Calu3 (cell line): ENCODE measurements around the gene GAMT. TPM values are rescaled to one million over a fixed set of nuclear protein-coding genes. Genes with fewer than 3 reads are reported as not detected.

Source experiments
- BruUV-seq: library from RNA; stranded (reverse); fragments of 400-500 nt; replicated peaks from 2 replicates; lab custom pipeline; 2021; lab: Mats Ljungman, UMichigan
- CTCF ChIA-PET: fragments of 300-600 bp; sonication (Branson Sonifier 250); formaldehyde crosslinking; loops from one replicate; lab custom pipeline; 2022; ENCODE audit warnings: antibody characterized with exemption; lab: Charles Lee
- DNase-seq: peaks from one replicate; pipeline ENCODE4 v3.0.0; 2022
- H3K27ac Mint-ChIP-seq: one replicate; pipeline ENCODE4 v1.8.0; 2022; ENCODE audit warnings: mixed read lengths; ENCODE audit not compliant: unreplicated experiment
- H3K27me3 Mint-ChIP-seq: one replicate; pipeline ENCODE4 v1.8.0; 2022; ENCODE audit warnings: mixed read lengths; ENCODE audit not compliant: unreplicated experiment
- H3K36me3 Mint-ChIP-seq: one replicate; pipeline ENCODE4 v1.8.0; 2022; ENCODE audit warnings: mild to moderate bottlenecking, moderate library complexity, mixed read lengths; ENCODE audit not compliant: insufficient read depth, unreplicated experiment
- H3K4me1 Mint-ChIP-seq: one replicate; pipeline ENCODE4 v1.8.0; 2022; ENCODE audit warnings: mild to moderate bottlenecking, low read depth, mixed read lengths; ENCODE audit not compliant: unreplicated experiment
- H3K4me3 Mint-ChIP-seq: one replicate; pipeline ENCODE4 v1.8.0; 2022; ENCODE audit warnings: mild to moderate bottlenecking, low read depth, moderate library complexity, mixed read lengths; ENCODE audit not compliant: unreplicated experiment
- H3K9me3 Mint-ChIP-seq: one replicate; pipeline ENCODE4 v1.8.0; 2022; ENCODE audit warnings: low read depth, mixed read lengths; ENCODE audit not compliant: unreplicated experiment
- CTCF ChIP-seq: fragments of 200-600 bp; IDR thresholded peaks from one replicate; pipeline ENCODE4 v1.8.0; 2022; ENCODE audit warnings: antibody characterized with exemption; ENCODE audit not compliant: unreplicated experiment
- intact Hi-C: fragments of 100-400 bp; cut with micrococcal nuclease; formaldehyde crosslinking; loops from one replicate; pipeline ENCODE4 v1.10.0; 2022; ENCODE audit not compliant: unreplicated experiment
- total RNA-seq: library from RNA; stranded (reverse); gene quantifications from 2 replicates; pipeline ENCODE4 v1.2.3, GENCODE V29; 2022

Gene GAMT
- total RNA-seq, 1 experiment from 2014 or later, result 14.3 TPM

DNA sequence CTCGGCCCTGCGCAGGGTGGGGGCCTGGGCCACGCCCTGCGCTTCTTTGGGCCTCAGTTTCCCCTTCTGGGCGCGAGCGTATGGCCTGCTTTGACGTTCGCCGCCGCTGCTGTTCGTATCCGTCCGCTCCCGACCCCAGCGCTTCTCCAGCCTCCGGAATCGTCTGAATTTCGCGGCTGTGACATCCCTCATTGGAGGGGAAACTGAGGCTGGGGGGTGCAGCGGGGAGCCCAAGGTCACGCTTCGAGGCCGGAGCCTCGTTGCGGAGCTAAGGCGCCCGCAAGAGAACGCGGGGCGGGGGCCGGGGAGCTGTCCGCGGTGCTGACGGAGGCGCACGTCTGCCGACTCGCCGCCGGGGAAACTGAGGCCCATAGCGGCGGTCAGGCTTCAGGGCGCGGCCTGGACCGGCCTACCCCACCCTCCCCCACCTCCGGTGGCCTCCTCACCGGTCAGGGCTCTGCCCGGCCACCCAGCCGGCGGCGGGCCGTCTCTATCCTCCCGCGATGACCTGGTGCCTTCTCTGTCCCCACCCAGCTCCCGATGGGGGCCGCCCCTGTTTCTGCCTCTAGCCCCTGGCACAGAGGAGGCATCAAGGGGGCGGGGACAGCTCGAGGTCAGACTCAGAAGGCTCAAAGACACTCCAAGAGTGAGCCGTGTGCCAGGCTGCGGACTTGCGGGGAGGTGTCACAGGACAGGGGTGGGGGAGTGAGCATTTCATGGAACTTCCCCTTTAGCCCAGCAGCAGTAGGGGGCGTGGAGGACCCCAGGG, 45.6 kb upstream of the GAMT start:
- no peak for TF ChIP-seq CTCF
- no peak for DNase-seq
- H3K27ac Mint-ChIP-seq, result no peak overlapping the region
- peak overlapping the region; percentile 14 for H3K4me3 Mint-ChIP-seq
- peaks cover 52% of the 10 kb centered on the region for H3K27me3 Mint-ChIP-seq
- H3K9me3 Mint-ChIP-seq, result no peaks in the 10 kb centered on the region
- H3K4me1 Mint-ChIP-seq, result no peaks in the 10 kb centered on the region
- intact Hi-C loops, result no loop called here
- CTCF ChIA-PET, result interaction anchor here (0.7 kb wide), 1 partner anchor 37 kb away, joined by 3 read pairs; no protein-coding TSS in a partner anchor
- peaks cover 40% of the 10 kb centered on the region for H3K36me3 Mint-ChIP-seq
- BruUV-seq, result no TSS peak

GRCh38 chr19:1445932-1446712, 44.8 kb upstream of the GAMT start:
- peak; percentile 50 for DNase-seq
- no peak for TF ChIP-seq CTCF
- no TSS peak for BruUV-seq
- H3K9me3 Mint-ChIP-seq, result no peaks in the 10 kb centered on the region
- H3K27me3 Mint-ChIP-seq, result peaks cover 44% of the 10 kb centered on the region
- CTCF ChIA-PET, result interaction anchor here (0.7 kb wide), 1 partner anchor 36 kb away, joined by 3 read pairs; no protein-coding TSS in a partner anchor
- no peak overlapping the region for H3K27ac Mint-ChIP-seq
- intact Hi-C loops, result no loop called here
- H3K4me3 Mint-ChIP-seq, result peak overlapping the region; percentile 69
- peaks cover 45% of the 10 kb centered on the region for H3K36me3 Mint-ChIP-seq
- no peaks in the 10 kb centered on the region for H3K4me1 Mint-ChIP-seq

GRCh38 chr19:1445185-1445931, 44.0 kb upstream of the GAMT start:
- Mint-ChIP-seq H3K27ac (no peak overlapping the region), H3K36me3 (peaks cover 53% of the 10 kb centered on the region), H3K4me1 (no peaks in the 10 kb centered on the region), H3K4me3 (peak overlapping the region; percentile 69), H3K27me3 (peaks cover 37% of the 10 kb centered on the region), H3K9me3 (no peaks in the 10 kb centered on the region)
- BruUV-seq, result no TSS peak
- CTCF ChIA-PET, result interaction anchor here (1.0 kb wide), 1 partner anchor 9 kb away, joined by 3 read pairs; no protein-coding TSS in a partner anchor
- peak; percentile 65 for TF ChIP-seq CTCF
- peak; percentile 72 for DNase-seq
- intact Hi-C loops, result no loop called here

DNA sequence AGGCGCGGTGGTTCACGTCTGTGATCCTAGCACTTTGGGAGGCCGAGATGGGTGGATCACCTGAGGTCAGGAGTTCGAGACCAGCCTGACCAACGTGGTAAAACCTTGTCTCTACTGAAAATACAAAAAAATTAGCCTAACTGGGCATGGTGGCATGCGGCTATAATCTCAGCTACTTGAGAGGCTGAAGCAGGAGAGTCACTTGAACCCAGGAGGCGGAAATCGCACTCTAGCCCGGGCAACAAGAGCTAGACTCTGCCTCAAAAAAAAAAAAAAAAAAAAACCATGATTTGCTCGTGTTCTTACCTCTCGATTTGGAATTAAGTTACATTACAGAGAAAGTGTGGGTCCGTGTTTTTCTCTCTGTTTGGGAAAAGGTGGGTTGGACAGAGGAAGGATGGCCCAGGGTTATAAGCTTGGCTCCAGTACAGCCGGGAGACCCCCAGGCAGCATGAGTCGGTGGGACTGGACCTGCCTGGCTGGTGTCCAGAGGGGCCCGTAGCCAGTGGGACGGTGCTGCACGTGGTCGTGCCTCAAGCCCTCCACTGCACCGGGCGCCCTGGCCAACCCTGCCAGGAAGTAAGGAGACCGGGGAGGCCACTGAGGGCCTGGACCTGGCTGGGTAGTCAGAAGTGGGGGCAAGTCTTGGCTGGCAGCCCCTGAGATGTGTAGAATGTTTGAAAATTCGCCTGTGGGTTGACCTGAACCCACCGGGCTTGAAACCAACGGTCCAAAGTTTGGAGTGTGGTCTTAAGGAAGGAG, 40.5 kb upstream of the GAMT start:
- BruUV-seq, result no TSS peak
- DNase-seq, result no peak
- Mint-ChIP-seq H3K4me3 (no peak overlapping the region), H3K36me3 (peaks cover 71% of the 10 kb centered on the region), H3K27me3 (peaks cover 3% of the 10 kb centered on the region), H3K4me1 (no peaks in the 10 kb centered on the region), H3K9me3 (no peaks in the 10 kb centered on the region), H3K27ac (no peak overlapping the region)
- TF ChIP-seq CTCF, result no peak
- CTCF ChIA-PET, result no interaction called here
- intact Hi-C loops, result no loop called here
